Caco-2 (cell line): ENCODE data around the gene CD300C. TPM values are rescaled to one million over a fixed set of nuclear protein-coding genes. Genes with fewer than 3 reads are reported as not detected.

Experiments used
- Bru-seq: library from RNA; stranded (reverse); fragments of 400-500 nt; gene quantifications from one replicate; lab custom pipeline; 2021; lab: Mats Ljungman, UMichigan
- BruChase-seq, 2 experiments: library from RNA; stranded (reverse); fragments of 400-500 nt; gene quantifications; one replicate each; lab custom pipeline; 2021; lab: Mats Ljungman, UMichigan
- BruUV-seq: library from RNA; stranded (reverse); fragments of 400-500 nt; replicated peaks from 2 replicates; lab custom pipeline; 2021; lab: Mats Ljungman, UMichigan
- CTCF ChIA-PET: fragments of 300-600 bp; sonication (Branson Sonifier 250); formaldehyde crosslinking; loops from one replicate; lab custom pipeline; 2022; ENCODE audit warnings: antibody characterized with exemption; lab: Charles Lee
- POLR2A ChIA-PET: fragments of 300-600 bp; sonication (Branson Sonifier 250); formaldehyde crosslinking; loops from one replicate; lab custom pipeline; 2022; ENCODE audit warnings: antibody characterized with exemption; lab: Charles Lee
- DNase-seq, 2 experiments: peaks; one replicate each; pipeline versions ENCODE4 v3.0.0 to v3.0.0-alpha.2; 2020 to 2022
- H3K27me3 ChIP-seq: replicated peaks from 2 replicates; pipeline ENCODE4 v1.6.0; 2011; ENCODE audit warnings: low read length; ENCODE audit not compliant: control insufficient read depth, insufficient read depth
- H3K36me3 ChIP-seq: 2 replicates; pipeline ENCODE4 v1.5.1; 2011; ENCODE audit warnings: low read length; ENCODE audit not compliant: control insufficient read depth, insufficient read depth
- H3K4me1 ChIP-seq: fragments of 250-450 bp; sonication (Bioruptor Pico); 2 replicates; pipeline ENCODE4 v1.5.1; 2020; ENCODE audit warnings: mild to moderate bottlenecking
- H3K4me3 ChIP-seq: 2 replicates; pipeline ENCODE4 v1.5.1; 2011; ENCODE audit warnings: low read depth, mild to moderate bottlenecking, control low read depth, low read length
- H3K9me3 ChIP-seq: fragments of 250-450 bp; sonication (Bioruptor Pico); 2 replicates; pipeline ENCODE4 v1.5.1; 2020; ENCODE audit warnings: mild to moderate bottlenecking, moderate library complexity
- H3K27ac Mint-ChIP-seq: one replicate; pipeline ENCODE4 v1.8.0; 2022; ENCODE audit warnings: mixed read lengths; ENCODE audit not compliant: unreplicated experiment
- H3K27me3 Mint-ChIP-seq: one replicate; pipeline ENCODE4 v1.8.0; 2022; ENCODE audit warnings: mixed read lengths; ENCODE audit not compliant: insufficient read depth, unreplicated experiment
- H3K36me3 Mint-ChIP-seq: one replicate; pipeline ENCODE4 v1.8.0; 2022; ENCODE audit warnings: mild to moderate bottlenecking, mixed read lengths; ENCODE audit not compliant: insufficient read depth, unreplicated experiment
- H3K4me1 Mint-ChIP-seq: one replicate; pipeline ENCODE4 v1.8.0; 2022; ENCODE audit warnings: low read depth, mixed read lengths; ENCODE audit not compliant: unreplicated experiment
- H3K4me3 Mint-ChIP-seq: one replicate; pipeline ENCODE4 v1.8.0; 2022; ENCODE audit warnings: mild to moderate bottlenecking, moderate library complexity, mixed read lengths; ENCODE audit not compliant: unreplicated experiment
- H3K9me3 Mint-ChIP-seq: one replicate; pipeline ENCODE4 v1.8.0; 2022; ENCODE audit warnings: mixed read lengths; ENCODE audit not compliant: unreplicated experiment
- intact Hi-C: fragments of 100-400 bp; cut with micrococcal nuclease; formaldehyde crosslinking; loops from one replicate; pipeline ENCODE4 v1.10.0; 2022; ENCODE audit not compliant: unreplicated experiment
- long read RNA-seq: library from polyadenylated mRNA; stranded (forward); transcript quantifications from one replicate; pipeline ENCODE4 v2.0.0, GENCODE V29; 2022
- total RNA-seq: library from RNA; stranded (reverse); gene quantifications from 2 replicates; pipeline ENCODE4 v1.2.3, GENCODE V29; 2022
- TF ChIP-seq, protein P1 (sequence below), 2 experiments: fragments of 200-600 bp in 1 of 2; IDR thresholded peaks; 1 replicate in 1 of 2; 2 replicates in 1 of 2; pipeline versions ENCODE4 v1.5.1 to v1.8.0; 2011 to 2022; ENCODE audit warnings: antibody characterized with exemption in 1 of 2, control low read depth in 1 of 2, inconsistent platforms in 1 of 2, low read depth in 1 of 2, low read length in 1 of 2, mild to moderate bottlenecking in 1 of 2, moderate library complexity in 1 of 2; ENCODE audit not compliant: insufficient read depth in 1 of 2, severe bottlenecking in 1 of 2, unreplicated experiment in 1 of 2

Gene CD300C
- total RNA-seq (not detected in 2 replicates), Bru-seq, nascent RNA (not detected), BruChase-seq, experiment 1, labeled RNA remaining after a 2-hour chase (not detected), BruChase-seq, experiment 2, labeled RNA remaining after a 6-hour chase (not detected)
- long read RNA-seq = 0 reads

GRCh38 chr17:74545843-74546230 is at the start of gene CD300C:
TSS of gene CD300C (minus strand) at chr17:74546115. CDS start at chr17:74545782, 333 bp downstream.
- no peak within 1 kb of the TSS for H3K4me3 ChIP-seq
- no peaks in the 10 kb centered on the region for H3K9me3 ChIP-seq
- no peak within 1 kb of the TSS for H3K27ac Mint-ChIP-seq
- no TSS peak for BruUV-seq
- no peaks in the 10 kb centered on the region for H3K4me1 ChIP-seq
- peaks cover 21% of the 10 kb centered on the region for H3K27me3 Mint-ChIP-seq
- ChIA-PET CTCF (interaction anchor here (0.8 kb wide), 1 partner anchor 378 kb away, joined by 4 read pairs; the partner anchor contains the start of gene OTOP2), POLR2A (no interaction called here)
- TF ChIP-seq, protein P1, sequence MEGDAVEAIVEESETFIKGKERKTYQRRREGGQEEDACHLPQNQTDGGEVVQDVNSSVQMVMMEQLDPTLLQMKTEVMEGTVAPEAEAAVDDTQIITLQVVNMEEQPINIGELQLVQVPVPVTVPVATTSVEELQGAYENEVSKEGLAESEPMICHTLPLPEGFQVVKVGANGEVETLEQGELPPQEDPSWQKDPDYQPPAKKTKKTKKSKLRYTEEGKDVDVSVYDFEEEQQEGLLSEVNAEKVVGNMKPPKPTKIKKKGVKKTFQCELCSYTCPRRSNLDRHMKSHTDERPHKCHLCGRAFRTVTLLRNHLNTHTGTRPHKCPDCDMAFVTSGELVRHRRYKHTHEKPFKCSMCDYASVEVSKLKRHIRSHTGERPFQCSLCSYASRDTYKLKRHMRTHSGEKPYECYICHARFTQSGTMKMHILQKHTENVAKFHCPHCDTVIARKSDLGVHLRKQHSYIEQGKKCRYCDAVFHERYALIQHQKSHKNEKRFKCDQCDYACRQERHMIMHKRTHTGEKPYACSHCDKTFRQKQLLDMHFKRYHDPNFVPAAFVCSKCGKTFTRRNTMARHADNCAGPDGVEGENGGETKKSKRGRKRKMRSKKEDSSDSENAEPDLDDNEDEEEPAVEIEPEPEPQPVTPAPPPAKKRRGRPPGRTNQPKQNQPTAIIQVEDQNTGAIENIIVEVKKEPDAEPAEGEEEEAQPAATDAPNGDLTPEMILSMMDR (IDR thresholded peaks at IDR 0.05; ENCODE audit: insufficient read depth in 1 of 2, low read depth in 1 of 2, low read length in 1 of 2, severe bottlenecking in 1 of 2, unreplicated experiment in 1 of 2) = no peak
- H3K27me3 ChIP-seq = peaks cover 1% of the 10 kb centered on the region
- H3K9me3 Mint-ChIP-seq = no peaks in the 10 kb centered on the region
- H3K36me3 Mint-ChIP-seq = peaks cover 4% of the 10 kb centered on the region
- no peak within 1 kb of the TSS for H3K4me3 Mint-ChIP-seq
- H3K4me1 Mint-ChIP-seq = no peaks in the 10 kb centered on the region
- H3K36me3 ChIP-seq = no peaks in the 10 kb centered on the region
- intact Hi-C loops = no loop called here
- DNase-seq = no peak

GRCh38 chr17:74595037-74595750 is 49.3 kb upstream of the CD300C start:
- peaks cover 39% of the 10 kb centered on the region for H3K27me3 Mint-ChIP-seq
- no peak overlapping the region for H3K4me3 ChIP-seq
- H3K27me3 ChIP-seq = no peaks in the 10 kb centered on the region; the same call in 1 of the 2 replicates
- CTCF ChIA-PET = interaction anchor here (0.7 kb wide), 1 partner anchor 289 kb away, joined by 3 read pairs; no protein-coding TSS in a partner anchor
- H3K9me3 Mint-ChIP-seq = no peaks in the 10 kb centered on the region
- DNase-seq = no peak
- H3K36me3 ChIP-seq = no peaks in the 10 kb centered on the region
- no peaks in the 10 kb centered on the region for H3K36me3 Mint-ChIP-seq
- H3K9me3 ChIP-seq = no peaks in the 10 kb centered on the region
- no peak overlapping the region for H3K27ac Mint-ChIP-seq
- TF ChIP-seq, protein P1 (IDR thresholded peaks at IDR 0.05; ENCODE audit: insufficient read depth in 1 of 2, low read depth in 1 of 2, low read length in 1 of 2, severe bottlenecking in 1 of 2, unreplicated experiment in 1 of 2) = no peak
- H3K4me1 Mint-ChIP-seq = no peaks in the 10 kb centered on the region
- no TSS peak for BruUV-seq
- no peaks in the 10 kb centered on the region for H3K4me1 ChIP-seq
- POLR2A ChIA-PET = interaction anchor here (0.5 kb wide), 1 partner anchor 1972 kb away, joined by 3 read pairs; no protein-coding TSS in a partner anchor
- no peak overlapping the region for H3K4me3 Mint-ChIP-seq
- intact Hi-C loops = no loop called here

DNA sequence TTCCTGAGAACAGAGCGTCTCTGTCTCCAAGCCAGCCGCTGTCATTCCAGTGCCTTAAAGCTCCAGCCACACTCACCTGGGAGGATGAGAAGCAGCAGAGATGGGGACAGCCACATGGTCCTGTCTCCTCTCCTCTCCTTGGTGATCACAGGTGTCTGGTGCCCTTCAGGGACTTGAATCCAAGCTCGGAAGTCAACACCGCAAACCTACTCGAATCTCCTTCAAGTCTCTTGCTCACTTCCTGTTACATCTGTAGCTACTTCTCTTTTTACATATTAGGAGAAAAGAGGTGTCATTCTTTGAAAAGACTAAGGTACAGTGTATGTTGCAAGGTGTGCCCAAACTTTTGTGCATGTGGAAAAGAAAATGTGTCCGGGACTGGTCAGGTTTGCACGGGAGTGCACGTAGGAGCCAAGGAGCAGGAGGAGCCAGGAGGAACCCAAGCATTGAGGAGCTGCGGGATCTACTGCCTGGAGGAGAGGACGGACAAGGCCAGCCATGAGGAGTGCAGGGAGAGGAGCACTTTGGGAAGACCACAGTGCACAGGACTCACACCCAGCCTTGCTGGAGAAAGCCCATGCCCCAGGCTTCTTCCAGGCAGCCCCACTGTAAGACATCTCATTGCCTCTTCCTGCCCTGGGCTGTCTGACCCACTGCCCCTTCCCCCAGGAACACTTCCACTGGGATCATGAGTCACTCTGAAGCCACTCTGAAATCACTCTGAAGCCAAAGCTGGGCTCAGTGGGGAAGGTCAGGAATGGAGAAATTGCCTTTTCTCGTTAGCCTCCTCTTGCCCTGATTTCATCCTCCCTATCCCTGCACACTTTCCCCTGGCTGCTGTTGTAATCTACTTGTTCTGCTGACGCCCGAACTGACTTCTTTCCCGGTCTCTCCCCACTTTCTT is 46.4 kb upstream of the CD300C start, which contains the start of gene CD300LD:
Gene CD300LD (minus strand): TSS at position 197 of the 904 bp plus-strand sequence. CDS start 81 bp downstream, at position 116.
- CTCF ChIA-PET = no interaction called here
- no peak for DNase-seq
- no peaks in the 10 kb centered on the region for H3K9me3 ChIP-seq
- POLR2A ChIA-PET = no interaction called here
- no peaks in the 10 kb centered on the region for H3K27me3 ChIP-seq
- intact Hi-C loops = no loop called here
- no peaks in the 10 kb centered on the region for H3K9me3 Mint-ChIP-seq
- BruUV-seq = no TSS peak
- no peaks in the 10 kb centered on the region for H3K4me1 ChIP-seq
- no peak within 1 kb of the TSS for H3K4me3 ChIP-seq
- peaks cover 23% of the 10 kb centered on the region for H3K27me3 Mint-ChIP-seq
- no peaks in the 10 kb centered on the region for H3K4me1 Mint-ChIP-seq
- no peak within 1 kb of the TSS for H3K4me3 Mint-ChIP-seq
- no peaks in the 10 kb centered on the region for H3K36me3 Mint-ChIP-seq
- no peaks in the 10 kb centered on the region for H3K36me3 ChIP-seq
- H3K27ac Mint-ChIP-seq = no peak within 1 kb of the TSS
- TF ChIP-seq, protein P1 (IDR thresholded peaks at IDR 0.05; ENCODE audit: insufficient read depth in 1 of 2, low read depth in 1 of 2, low read length in 1 of 2, severe bottlenecking in 1 of 2, unreplicated experiment in 1 of 2) = no peak
